HFFc6 (cell line): ENCODE measurements around the gene CCDC12. TPM values are rescaled to one million over a fixed set of nuclear protein-coding genes. Genes with fewer than 3 reads are reported as not detected.
"Not testable (repeated sequence)": the region's sequence is repeated elsewhere in the genome, so short reads cannot be mapped to it uniquely, and the experiment has no call there.

Source experiments
- DNase-seq: peaks from one replicate; pipeline ENCODE4 v3.0.0-alpha.2; 2018
- H3K27ac Mint-ChIP-seq: 2 replicates; pipeline ENCODE4 v1.8.0; 2020; ENCODE audit warnings: mild to moderate bottlenecking, mixed read lengths
- H3K27me3 Mint-ChIP-seq: 2 replicates; pipeline ENCODE4 v1.8.0; 2021; ENCODE audit warnings: mild to moderate bottlenecking, moderate library complexity, mixed read lengths; ENCODE audit not compliant: insufficient read depth
- H3K36me3 Mint-ChIP-seq: 2 replicates; pipeline ENCODE4 v1.8.0; 2021; ENCODE audit warnings: low read depth, mixed read lengths
- H3K4me1 Mint-ChIP-seq: 2 replicates; pipeline ENCODE4 v1.8.0; 2020; ENCODE audit warnings: low read depth, mixed read lengths
- H3K4me3 Mint-ChIP-seq: 2 replicates; pipeline ENCODE4 v1.8.0; 2020; ENCODE audit warnings: mild to moderate bottlenecking, moderate library complexity, mixed read lengths
- H3K9me3 Mint-ChIP-seq: 2 replicates; pipeline ENCODE4 v1.8.0; 2020; ENCODE audit warnings: mild to moderate bottlenecking, mixed read lengths
- CTCF ChIP-seq: fragments of 200-600 bp; sonication (generic); IDR thresholded peaks from 2 replicates; pipeline ENCODE4 v1.5.0; 2021; ENCODE audit warnings: antibody characterized with exemption, mild to moderate bottlenecking
- total RNA-seq, 6 experiments: library from RNA; stranded (reverse); fragmentation: NEBNext Ultra II Directional; extraction: Animal tissue kit (Norgen Biotek cat#: 25700); gene quantifications; 2 replicates in 1 of 6; 3 replicates in 5 of 6; pipeline ENCODE4 v1.2.3, GENCODE V29; 2021

CCDC12 gene
- total RNA-seq, 6 experiments from 2014 or later = 21.3 to 27.9 (median 27.2) TPM

GRCh38 chr3:46913644-46914043 is 62.9 kb downstream of the CCDC12 start:
- peaks cover 3% of the 10 kb centered on the region for H3K27me3 Mint-ChIP-seq
- TF ChIP-seq CTCF = no peak

GRCh38 chr3:46912986-46913385 is 63.6 kb downstream of the CCDC12 start:
- TF ChIP-seq CTCF = no peak
- Mint-ChIP-seq H3K9me3 (peaks cover 11% of the 10 kb centered on the region), H3K4me1 (peaks cover 32% of the 10 kb centered on the region), H3K4me3 (no peak overlapping the region), H3K27me3 (peaks cover 3% of the 10 kb centered on the region; the same call in 1 of the 2 replicates), H3K27ac (no peak overlapping the region), H3K36me3 (peaks cover 22% of the 10 kb centered on the region)
- DNase-seq = no peak

More at GRCh38 chr3:46913644-46914043, 62.9 kb downstream of the CCDC12 start:
- Mint-ChIP-seq H3K4me3 (no peak overlapping the region), H3K27ac (no peak overlapping the region; the same call in 1 of the 2 replicates), H3K36me3 (peaks cover 28% of the 10 kb centered on the region), H3K9me3 (peaks cover 15% of the 10 kb centered on the region), H3K4me1 (peaks cover 32% of the 10 kb centered on the region)
- no peak for DNase-seq

- H3K4me1 Mint-ChIP-seq = peaks cover 15% of the 10 kb centered on the region
Measured at GRCh38 chr3:46910914-46911313, 65.6 kb downstream of the CCDC12 start.

GRCh38 chr3:46910166-46910760 is 66.3 kb downstream of the CCDC12 start:
- no peak for TF ChIP-seq CTCF

More at GRCh38 chr3:46910914-46911313, 65.6 kb downstream of the CCDC12 start:
- not testable (repeated sequence) for H3K4me3 Mint-ChIP-seq, H3K36me3 Mint-ChIP-seq, DNase-seq, H3K9me3 Mint-ChIP-seq, H3K27ac Mint-ChIP-seq, H3K27me3 Mint-ChIP-seq

GRCh38 chr3:46909535-46910161 is 66.9 kb downstream of the CCDC12 start:
- no peak overlapping the region for H3K27ac Mint-ChIP-seq
- H3K4me1 Mint-ChIP-seq = peaks cover 15% of the 10 kb centered on the region
- no peak overlapping the region for H3K4me3 Mint-ChIP-seq
- H3K9me3 Mint-ChIP-seq = no peaks in the 10 kb centered on the region
- peaks cover 4% of the 10 kb centered on the region; the same call in 1 of the 2 replicates for H3K36me3 Mint-ChIP-seq
- H3K27me3 Mint-ChIP-seq = peaks cover under 1% of the 10 kb centered on the region
- peak; percentile 88 for TF ChIP-seq CTCF
- DNase-seq = peak; percentile 77

More at GRCh38 chr3:46910166-46910760, 66.3 kb downstream of the CCDC12 start:
- Mint-ChIP-seq H3K9me3 (no peaks in the 10 kb centered on the region), H3K4me1 (peaks cover 15% of the 10 kb centered on the region), H3K27ac (no peak overlapping the region), H3K36me3 (peaks cover 7% of the 10 kb centered on the region; the same call in 1 of the 2 replicates), H3K4me3 (no peak overlapping the region), H3K27me3 (peaks cover 1% of the 10 kb centered on the region)
- DNase-seq = no peak

- no peak for DNase-seq
- Mint-ChIP-seq H3K36me3 (peaks cover 4% of the 10 kb centered on the region; the same call in 1 of the 2 replicates), H3K9me3 (no peaks in the 10 kb centered on the region), H3K4me3 (no peak overlapping the region), H3K4me1 (peaks cover 13% of the 10 kb centered on the region), H3K27ac (no peak overlapping the region), H3K27me3 (peaks cover 4% of the 10 kb centered on the region)
- no peak for TF ChIP-seq CTCF
Measured at GRCh38 chr3:46908986-46909534, 67.5 kb downstream of the CCDC12 start.
